ENCODE results near the gene SH3RF1.

DNA sequence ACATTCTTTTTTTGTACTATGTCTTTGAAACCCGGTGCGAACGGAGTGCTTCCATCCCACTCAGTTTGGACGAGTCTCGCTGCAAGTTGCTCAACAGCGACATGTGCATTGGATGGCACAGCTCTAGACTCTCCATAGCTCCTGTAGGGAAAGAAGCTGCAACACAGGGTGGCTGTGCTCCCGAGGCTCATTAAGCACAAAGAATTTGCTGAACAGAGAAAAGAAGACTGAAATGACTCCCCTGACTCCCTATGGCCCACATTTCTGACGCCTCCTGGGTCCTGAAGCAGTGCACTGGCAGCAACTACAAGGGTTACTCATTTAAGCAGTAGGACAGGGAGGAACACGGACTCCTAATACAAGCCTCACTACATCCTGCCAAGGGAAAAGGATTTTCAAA lies 127.4 kb downstream of the SH3RF1 start:
- TF ChIP-seq, protein P1, sequence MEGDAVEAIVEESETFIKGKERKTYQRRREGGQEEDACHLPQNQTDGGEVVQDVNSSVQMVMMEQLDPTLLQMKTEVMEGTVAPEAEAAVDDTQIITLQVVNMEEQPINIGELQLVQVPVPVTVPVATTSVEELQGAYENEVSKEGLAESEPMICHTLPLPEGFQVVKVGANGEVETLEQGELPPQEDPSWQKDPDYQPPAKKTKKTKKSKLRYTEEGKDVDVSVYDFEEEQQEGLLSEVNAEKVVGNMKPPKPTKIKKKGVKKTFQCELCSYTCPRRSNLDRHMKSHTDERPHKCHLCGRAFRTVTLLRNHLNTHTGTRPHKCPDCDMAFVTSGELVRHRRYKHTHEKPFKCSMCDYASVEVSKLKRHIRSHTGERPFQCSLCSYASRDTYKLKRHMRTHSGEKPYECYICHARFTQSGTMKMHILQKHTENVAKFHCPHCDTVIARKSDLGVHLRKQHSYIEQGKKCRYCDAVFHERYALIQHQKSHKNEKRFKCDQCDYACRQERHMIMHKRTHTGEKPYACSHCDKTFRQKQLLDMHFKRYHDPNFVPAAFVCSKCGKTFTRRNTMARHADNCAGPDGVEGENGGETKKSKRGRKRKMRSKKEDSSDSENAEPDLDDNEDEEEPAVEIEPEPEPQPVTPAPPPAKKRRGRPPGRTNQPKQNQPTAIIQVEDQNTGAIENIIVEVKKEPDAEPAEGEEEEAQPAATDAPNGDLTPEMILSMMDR (IDR thresholded peaks at IDR 0.05; ENCODE audit: low read depth, low read length), result no peak
- TF ChIP-seq, protein P2, sequence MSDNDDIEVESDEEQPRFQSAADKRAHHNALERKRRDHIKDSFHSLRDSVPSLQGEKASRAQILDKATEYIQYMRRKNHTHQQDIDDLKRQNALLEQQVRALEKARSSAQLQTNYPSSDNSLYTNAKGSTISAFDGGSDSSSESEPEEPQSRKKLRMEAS (IDR thresholded peaks at IDR 0.05; ENCODE audit: low read depth, low read length), result no peak
- TF ChIP-seq POLR2A (IDR thresholded peaks at IDR 0.05; ENCODE audit: extremely low read depth, insufficient read length) (no peak), MYC (IDR thresholded peaks at IDR 0.05; ENCODE audit: low read depth, low read length) (no peak)

Data from NB4 (cell line).